ENCODE data around the gene PTPRN2.

The PTPRN2 gene

DNA sequence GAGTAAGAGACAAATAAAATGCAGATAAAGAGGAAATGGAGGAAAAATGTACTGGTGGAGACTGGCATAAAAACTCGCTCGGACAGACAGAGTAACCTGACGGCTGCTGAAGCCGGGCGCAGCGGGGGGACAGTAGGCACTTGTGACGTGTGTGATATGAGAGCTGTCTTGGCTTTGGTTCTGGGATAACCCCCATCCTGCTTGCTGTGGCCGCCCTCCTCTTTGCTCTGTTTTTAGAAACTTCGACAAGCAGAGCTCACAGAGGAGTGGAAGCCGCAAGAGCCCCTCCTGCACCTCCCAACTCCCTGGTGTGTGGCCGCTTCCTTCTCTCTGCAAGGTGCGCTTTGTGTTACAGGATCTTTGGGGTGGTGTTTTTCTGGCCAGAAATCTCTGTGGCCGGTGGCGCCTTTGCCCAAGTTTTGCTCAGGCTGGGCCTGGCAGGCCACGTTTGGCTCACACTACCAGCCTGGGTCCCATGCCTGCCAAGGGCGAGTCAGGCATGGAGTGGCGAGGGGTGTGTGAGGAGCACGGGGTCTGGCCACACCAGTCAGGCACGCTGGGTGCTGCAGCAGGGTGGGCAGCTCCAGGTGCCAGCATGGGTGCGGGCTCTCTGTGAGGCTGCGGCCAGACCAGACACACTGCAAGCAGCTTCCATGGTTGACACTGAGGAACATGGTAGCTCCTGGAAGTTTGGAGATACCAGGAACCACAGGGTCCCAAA, 982.8 kb downstream of the PTPRN2 start:
- H3K27ac ChIP-seq = no peak overlapping the region
- no peak overlapping the region for H3K4me3 ChIP-seq
- no peak for DNase-seq (ENCODE audit: low spot score)
- TF ChIP-seq, protein P1, sequence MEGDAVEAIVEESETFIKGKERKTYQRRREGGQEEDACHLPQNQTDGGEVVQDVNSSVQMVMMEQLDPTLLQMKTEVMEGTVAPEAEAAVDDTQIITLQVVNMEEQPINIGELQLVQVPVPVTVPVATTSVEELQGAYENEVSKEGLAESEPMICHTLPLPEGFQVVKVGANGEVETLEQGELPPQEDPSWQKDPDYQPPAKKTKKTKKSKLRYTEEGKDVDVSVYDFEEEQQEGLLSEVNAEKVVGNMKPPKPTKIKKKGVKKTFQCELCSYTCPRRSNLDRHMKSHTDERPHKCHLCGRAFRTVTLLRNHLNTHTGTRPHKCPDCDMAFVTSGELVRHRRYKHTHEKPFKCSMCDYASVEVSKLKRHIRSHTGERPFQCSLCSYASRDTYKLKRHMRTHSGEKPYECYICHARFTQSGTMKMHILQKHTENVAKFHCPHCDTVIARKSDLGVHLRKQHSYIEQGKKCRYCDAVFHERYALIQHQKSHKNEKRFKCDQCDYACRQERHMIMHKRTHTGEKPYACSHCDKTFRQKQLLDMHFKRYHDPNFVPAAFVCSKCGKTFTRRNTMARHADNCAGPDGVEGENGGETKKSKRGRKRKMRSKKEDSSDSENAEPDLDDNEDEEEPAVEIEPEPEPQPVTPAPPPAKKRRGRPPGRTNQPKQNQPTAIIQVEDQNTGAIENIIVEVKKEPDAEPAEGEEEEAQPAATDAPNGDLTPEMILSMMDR (IDR thresholded peaks at IDR 0.05) = no peak

DNA sequence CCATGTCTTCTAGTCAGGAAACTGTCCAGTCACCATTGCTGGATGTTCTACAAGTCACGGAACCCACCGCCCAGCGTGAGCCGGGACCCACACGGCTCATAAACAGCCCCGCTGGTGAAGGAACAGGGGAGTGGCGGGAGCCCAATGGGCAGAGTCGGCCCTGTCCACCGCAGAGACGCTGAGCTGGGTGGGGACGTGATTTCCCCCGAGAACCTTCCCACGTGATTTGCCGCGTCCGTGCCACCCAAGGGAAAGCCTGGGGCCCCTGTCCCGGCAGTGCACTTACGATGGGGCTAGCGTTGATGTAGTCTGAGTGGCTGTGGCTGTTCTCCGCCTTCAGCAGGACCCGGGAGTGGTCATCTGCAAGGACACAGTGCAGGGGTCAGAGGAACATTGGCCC, 983.9 kb downstream of the PTPRN2 start:
- DNase-seq (ENCODE audit: low spot score) = no peak
- TF ChIP-seq, protein P1 (IDR thresholded peaks at IDR 0.05) = no peak
- H3K4me3 ChIP-seq = no peak overlapping the region
- H3K27ac ChIP-seq = no peak overlapping the region

DNA sequence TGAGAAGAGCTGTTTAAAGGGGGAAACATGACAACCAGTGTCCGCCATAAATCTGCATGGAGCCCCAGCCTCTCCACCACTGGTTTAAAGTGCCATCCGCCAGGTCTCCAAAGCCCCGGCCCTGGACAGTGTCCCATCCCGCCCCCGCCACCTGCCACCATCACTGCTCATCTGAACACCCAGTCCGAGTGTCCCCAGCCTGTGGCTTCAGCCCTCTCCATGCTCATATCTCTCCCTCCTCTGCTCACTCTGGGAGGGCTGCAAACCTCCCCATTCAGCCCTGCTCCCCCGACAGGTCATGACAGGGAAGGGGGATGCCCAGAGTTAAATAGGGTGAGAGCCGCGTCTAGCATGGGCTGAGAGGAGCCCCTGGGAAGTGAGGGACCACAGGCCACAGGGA, 984.6 kb downstream of the PTPRN2 start:
- no peak for DNase-seq (ENCODE audit: low spot score)
- H3K4me3 ChIP-seq = no peak overlapping the region
- H3K27ac ChIP-seq = no peak overlapping the region
- TF ChIP-seq, protein P1 (IDR thresholded peaks at IDR 0.05) = no peak

DNA sequence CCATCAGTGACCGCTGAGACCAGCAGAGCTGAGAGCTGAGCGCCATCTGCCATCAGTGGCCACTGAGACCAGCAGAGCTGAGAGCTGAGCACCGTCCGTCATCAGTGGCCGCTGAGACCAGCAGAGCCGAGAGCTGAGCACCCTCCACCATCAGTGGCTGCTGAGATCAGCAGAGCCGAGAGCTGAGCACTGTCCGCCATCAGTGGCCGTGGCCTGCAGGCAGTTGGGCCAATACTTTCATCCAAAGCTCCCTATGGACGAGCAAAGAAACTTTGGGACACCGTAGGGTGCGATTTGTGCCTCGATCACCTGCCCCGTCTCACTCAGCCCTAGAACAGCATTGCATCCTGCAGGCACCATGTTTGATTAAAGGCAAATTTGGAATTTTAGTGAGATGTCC, 985.0 kb downstream of the PTPRN2 start:
- Histone ChIP-seq H3K4me3 (no peak overlapping the region), H3K27ac (no peak overlapping the region)
- no peak for DNase-seq (ENCODE audit: low spot score)
- TF ChIP-seq, protein P1 (IDR thresholded peaks at IDR 0.05) = no peak

DNA sequence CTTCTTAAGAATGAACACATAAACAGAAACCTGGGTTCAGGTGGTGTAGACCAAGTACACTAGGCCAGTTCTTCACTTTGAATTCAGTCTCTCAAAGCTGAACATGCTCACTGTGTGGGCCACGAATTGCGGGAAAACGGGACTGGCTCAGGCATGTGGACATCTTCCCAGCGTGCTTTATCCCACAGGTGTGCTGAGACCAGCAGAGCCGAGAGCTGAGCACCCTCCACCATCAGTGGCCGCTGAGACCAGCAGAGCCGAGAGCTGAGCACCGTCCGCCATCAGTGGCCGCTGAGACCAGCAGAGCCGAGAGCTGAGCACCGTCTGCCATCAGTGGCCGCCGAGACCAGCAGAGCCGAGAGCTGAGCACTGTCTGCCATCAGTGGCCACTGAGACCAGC, 985.5 kb downstream of the PTPRN2 start:
- TF ChIP-seq, protein P1 (IDR thresholded peaks at IDR 0.05) = no peak
- DNase-seq (ENCODE audit: low spot score) = no peak
- no peak overlapping the region for H3K27ac ChIP-seq
- H3K4me3 ChIP-seq = no peak overlapping the region

DNA sequence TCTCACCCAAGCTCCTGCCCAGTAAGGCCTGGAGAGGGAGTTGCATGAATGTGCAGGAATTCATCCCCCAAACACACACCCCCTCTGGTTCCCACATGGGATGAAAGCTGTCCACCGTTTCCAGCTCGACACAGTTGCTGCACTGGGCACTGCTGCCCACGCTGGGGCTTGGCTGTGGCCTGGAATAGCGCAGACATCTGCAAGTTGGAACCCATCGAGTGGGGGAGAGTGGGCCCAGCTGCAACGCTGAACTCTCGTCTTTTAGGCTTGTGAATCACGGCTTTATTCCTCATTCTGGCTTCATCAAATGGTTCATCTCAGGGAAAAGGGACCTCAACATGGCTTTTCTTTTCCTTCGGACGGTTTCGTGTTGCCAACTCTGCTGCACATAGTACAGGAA, 986.1 kb downstream of the PTPRN2 start:
- no peak for DNase-seq (ENCODE audit: low spot score)
- Histone ChIP-seq H3K27ac (no peak overlapping the region), H3K4me3 (no peak overlapping the region)
- TF ChIP-seq, protein P1 (IDR thresholded peaks at IDR 0.05) = no peak

DNA sequence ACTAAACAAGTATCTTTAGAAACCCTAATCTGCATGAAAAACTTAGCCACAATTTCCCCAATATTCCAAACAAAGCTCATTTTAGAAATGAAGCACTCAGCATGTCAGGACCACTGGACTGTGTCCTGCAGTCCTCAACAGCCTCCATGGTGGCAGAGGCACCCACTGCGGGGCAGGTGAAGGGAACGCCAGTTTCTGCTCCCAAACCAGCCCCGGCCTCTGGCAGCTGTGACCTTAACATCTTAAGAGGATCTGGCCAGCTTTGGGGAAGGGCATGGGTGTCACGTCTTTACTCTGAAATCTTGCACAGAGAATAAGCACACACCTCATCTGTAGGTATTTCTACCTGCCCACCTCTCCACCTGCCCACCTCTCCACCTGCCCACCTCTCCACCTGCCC, 988.1 kb downstream of the PTPRN2 start:
- H3K27ac ChIP-seq = no peak overlapping the region
- TF ChIP-seq, protein P1 (IDR thresholded peaks at IDR 0.05) = no peak
- no peak for DNase-seq (ENCODE audit: low spot score)

More for the DNA sequence above, 988.1 kb downstream of the PTPRN2 start:
- no peak overlapping the region for H3K4me3 ChIP-seq
